Measurements from ENCODE around the gene PCDH1. TPM values are rescaled to one million over a fixed set of nuclear protein-coding genes. Genes with fewer than 3 reads are reported as not detected.

The PCDH1 gene
- total RNA-seq, 1 donor from 2014 or later, result 11.5 TPM

GRCh38 chr5:141872496-141873356 lies 5.5 kb downstream of the PCDH1 start:
- no peak for TF ChIP-seq EZH2 (IDR thresholded peaks at IDR 0.05; ENCODE audit: insufficient read depth, low read length)
- no peak for TF ChIP-seq CTCF (IDR thresholded peaks at IDR 0.05; ENCODE audit: insufficient read depth, low read depth, low read length)
- peaks cover 26% of the 10 kb centered on the region for H3K27me3 ChIP-seq (ENCODE audit: insufficient read depth, low read length)
- peaks cover 18% of the 10 kb centered on the region for H3K4me1 ChIP-seq (ENCODE audit: insufficient read depth, low read length)
- H3K79me2 ChIP-seq (ENCODE audit: insufficient read depth, low read length), result no peaks in the 10 kb centered on the region
- FAIRE-seq (no peak), DNase-seq (ENCODE audit: low read depth) (no peak)
- H4K20me1 ChIP-seq (ENCODE audit: insufficient read depth, low read length), result peaks cover 4% of the 10 kb centered on the region
- H3K9me3 ChIP-seq (ENCODE audit: insufficient read depth, low read depth, low read length), result no peaks in the 10 kb centered on the region
- H3K36me3 ChIP-seq (ENCODE audit: insufficient read depth, low read length), result no peaks in the 10 kb centered on the region
- Mint-ChIP-seq H3K27ac (ENCODE audit: unreplicated experiment) (no peak overlapping the region), H3K27me3 (ENCODE audit: low read depth, unreplicated experiment) (peaks cover 45% of the 10 kb centered on the region), H3K4me1 (ENCODE audit: low read depth, unreplicated experiment) (peaks cover 11% of the 10 kb centered on the region), H3K36me3 (ENCODE audit: low read depth, unreplicated experiment) (no peaks in the 10 kb centered on the region), H3K4me3 (ENCODE audit: unreplicated experiment) (no peak overlapping the region), H3K9me3 (ENCODE audit: unreplicated experiment) (peaks cover 1% of the 10 kb centered on the region)
- no peak overlapping the region for H3K27ac ChIP-seq (ENCODE audit: low read depth, low read length)
- H3K4me2 ChIP-seq (ENCODE audit: low read length), result no peak overlapping the region
- no peak overlapping the region for H3K4me3 ChIP-seq (ENCODE audit: insufficient read depth, low read depth, low read length)
- no peak overlapping the region for H2AFZ ChIP-seq (ENCODE audit: low read depth, low read length)
- no peak overlapping the region for H3K9ac ChIP-seq (ENCODE audit: low read length)

- TF ChIP-seq CTCF (IDR thresholded peaks at IDR 0.05; ENCODE audit: insufficient read depth, low read depth, low read length), result no peak
- no peak for TF ChIP-seq EZH2 (IDR thresholded peaks at IDR 0.05; ENCODE audit: insufficient read depth, low read length)
Measured at GRCh38 chr5:141871870-141872269, 6.3 kb downstream of the PCDH1 start.

GRCh38 chr5:141870871-141871270 lies 7.3 kb downstream of the PCDH1 start:
- H3K9me3 Mint-ChIP-seq (ENCODE audit: unreplicated experiment), result peaks cover 1% of the 10 kb centered on the region
- H3K36me3 Mint-ChIP-seq (ENCODE audit: low read depth, unreplicated experiment), result no peaks in the 10 kb centered on the region
- no peak overlapping the region for H3K4me3 ChIP-seq (ENCODE audit: insufficient read depth, low read depth, low read length)
- no peak for FAIRE-seq
- H3K36me3 ChIP-seq (ENCODE audit: insufficient read depth, low read length), result no peaks in the 10 kb centered on the region
- H3K4me3 Mint-ChIP-seq (ENCODE audit: unreplicated experiment), result no peak overlapping the region
- DNase-seq (ENCODE audit: low read depth), result no peak
- TF ChIP-seq CTCF (IDR thresholded peaks at IDR 0.05; ENCODE audit: insufficient read depth, low read depth, low read length) (no peak), EZH2 (IDR thresholded peaks at IDR 0.05; ENCODE audit: insufficient read depth, low read length) (no peak)
- no peak overlapping the region for H2AFZ ChIP-seq (ENCODE audit: low read depth, low read length)
- H4K20me1 ChIP-seq (ENCODE audit: insufficient read depth, low read length), result peaks cover 4% of the 10 kb centered on the region
- H3K27me3 ChIP-seq (ENCODE audit: insufficient read depth, low read length), result peaks cover 11% of the 10 kb centered on the region
- no peaks in the 10 kb centered on the region for H3K9me3 ChIP-seq (ENCODE audit: insufficient read depth, low read depth, low read length)
- peaks cover 48% of the 10 kb centered on the region for H3K27me3 Mint-ChIP-seq (ENCODE audit: low read depth, unreplicated experiment)
- H3K27ac Mint-ChIP-seq (ENCODE audit: unreplicated experiment), result peak overlapping the region; percentile 9
- no peaks in the 10 kb centered on the region for H3K79me2 ChIP-seq (ENCODE audit: insufficient read depth, low read length)
- no peak overlapping the region for H3K27ac ChIP-seq (ENCODE audit: low read depth, low read length)
- H3K4me1 ChIP-seq (ENCODE audit: insufficient read depth, low read length), result peaks cover 4% of the 10 kb centered on the region
- H3K4me2 ChIP-seq (ENCODE audit: low read length), result no peak overlapping the region
- peaks cover 5% of the 10 kb centered on the region for H3K4me1 Mint-ChIP-seq (ENCODE audit: low read depth, unreplicated experiment)
- H3K9ac ChIP-seq (ENCODE audit: low read length), result no peak overlapping the region

More at GRCh38 chr5:141871870-141872269, 6.3 kb downstream of the PCDH1 start:
- no peak overlapping the region for H3K27ac ChIP-seq (ENCODE audit: low read depth, low read length)
- H3K9me3 ChIP-seq (ENCODE audit: insufficient read depth, low read depth, low read length), result no peaks in the 10 kb centered on the region
- H3K9ac ChIP-seq (ENCODE audit: low read length), result no peak overlapping the region
- peaks cover 17% of the 10 kb centered on the region for H3K27me3 ChIP-seq (ENCODE audit: insufficient read depth, low read length)
- peaks cover 10% of the 10 kb centered on the region for H3K4me1 ChIP-seq (ENCODE audit: insufficient read depth, low read length)
- no peak overlapping the region for H3K4me2 ChIP-seq (ENCODE audit: low read length)
- FAIRE-seq (no peak), DNase-seq (ENCODE audit: low read depth) (no peak)
- no peak overlapping the region for H3K4me3 ChIP-seq (ENCODE audit: insufficient read depth, low read depth, low read length)
- no peaks in the 10 kb centered on the region for H3K36me3 ChIP-seq (ENCODE audit: insufficient read depth, low read length)
- H4K20me1 ChIP-seq (ENCODE audit: insufficient read depth, low read length), result peaks cover 4% of the 10 kb centered on the region
- H2AFZ ChIP-seq (ENCODE audit: low read depth, low read length), result no peak overlapping the region
- Mint-ChIP-seq H3K36me3 (ENCODE audit: low read depth, unreplicated experiment) (no peaks in the 10 kb centered on the region), H3K27ac (ENCODE audit: unreplicated experiment) (no peak overlapping the region), H3K4me3 (ENCODE audit: unreplicated experiment) (no peak overlapping the region), H3K4me1 (ENCODE audit: low read depth, unreplicated experiment) (peaks cover 6% of the 10 kb centered on the region), H3K9me3 (ENCODE audit: unreplicated experiment) (peaks cover 1% of the 10 kb centered on the region), H3K27me3 (ENCODE audit: low read depth, unreplicated experiment) (peaks cover 42% of the 10 kb centered on the region)
- H3K79me2 ChIP-seq (ENCODE audit: insufficient read depth, low read length), result no peaks in the 10 kb centered on the region

Measured in astrocyte (in vitro differentiated cells and primary cell).